Brain pericyte (primary cell): ENCODE data around the gene RAD54L2.
"Not testable (repeated sequence)": the region's sequence is repeated elsewhere in the genome, so short reads cannot be mapped to it uniquely, and the experiment has no call there.

Experiments used
- DNase-seq: peaks from one replicate; pipeline ENCODE4 v3.0.0-alpha.2; 2012; ENCODE audit warnings: low read depth, low spot score

Gene RAD54L2

GRCh38 chr3:51538459-51539290 is at the start of gene RAD54L2:
Gene RAD54L2, plus strand, starts transcription at chr3:51538719. Its CDS starts 51,702 bp downstream, at chr3:51590421.
- DNase-seq, result peak; percentile 45

GRCh38 chr3:51498876-51499738 is 39.4 kb upstream of the RAD54L2 start:
- peak; percentile 85 for DNase-seq

GRCh38 chr3:51500632-51501131 is 37.8 kb upstream of the RAD54L2 start:
- DNase-seq, result no peak

- peak; percentile 25 for DNase-seq
Observed at GRCh38 chr3:51501833-51502561, 36.5 kb upstream of the RAD54L2 start.

GRCh38 chr3:51502562-51502910 is 36.0 kb upstream of the RAD54L2 start:
- no peak for DNase-seq

GRCh38 chr3:51503007-51503406 is 35.5 kb upstream of the RAD54L2 start:
- DNase-seq, result no peak

- no peak for DNase-seq
Observed at GRCh38 chr3:51508255-51508654, 30.3 kb upstream of the RAD54L2 start.

- DNase-seq, result no peak
Observed at GRCh38 chr3:51510996-51511395, 27.5 kb upstream of the RAD54L2 start.

GRCh38 chr3:51514210-51514609 is 24.3 kb upstream of the RAD54L2 start:
- no peak for DNase-seq

- no peak for DNase-seq
Observed at GRCh38 chr3:51519848-51520247, 18.7 kb upstream of the RAD54L2 start.

- not testable (repeated sequence) for DNase-seq
Observed at GRCh38 chr3:51520906-51521730, 17.4 kb upstream of the RAD54L2 start.

GRCh38 chr3:51522273-51522962 is 16.1 kb upstream of the RAD54L2 start:
- no peak for DNase-seq

- DNase-seq, result not testable (repeated sequence)
Observed at GRCh38 chr3:51524874-51525273, 13.6 kb upstream of the RAD54L2 start.

- DNase-seq, result no peak
Observed at GRCh38 chr3:51530485-51530884, 8.0 kb upstream of the RAD54L2 start.

GRCh38 chr3:51535146-51536019 is 3.1 kb upstream of the RAD54L2 start:
- no peak for DNase-seq

GRCh38 chr3:51537631-51538030 is 888 bp upstream of the RAD54L2 start:
- DNase-seq, result not testable (repeated sequence)

- DNase-seq, result no peak
Observed at GRCh38 chr3:51538115-51538458, 432 bp upstream of the RAD54L2 start.

GRCh38 chr3:51539291-51539941 is 897 bp downstream of the RAD54L2 start:
- DNase-seq, result no peak

GRCh38 chr3:51542596-51542995 is 4.1 kb downstream of the RAD54L2 start:
- DNase-seq, result not testable (repeated sequence)
